WERI-Rb-1 (cell line): ENCODE data around the gene TSSK3.

Experiments used
- DNase-seq: peaks from one replicate; pipeline ENCODE4 v3.0.0-alpha.2; 2020
- H3K27ac ChIP-seq: fragments of 250-450 bp; sonication (Bioruptor Pico); 2 replicates; pipeline ENCODE4 v1.5.1; 2020; ENCODE audit warnings: mild to moderate bottlenecking, moderate library complexity
- H3K27me3 ChIP-seq: fragments of 250-450 bp; sonication (Bioruptor Pico); 2 replicates; pipeline ENCODE4 v1.5.1; 2021; ENCODE audit warnings: mild to moderate bottlenecking, low read depth, moderate library complexity; ENCODE audit not compliant: insufficient read depth, severe bottlenecking
- H3K36me3 ChIP-seq: fragments of 250-450 bp; sonication (Bioruptor Pico); 2 replicates; pipeline ENCODE4 v1.5.1; 2020; ENCODE audit warnings: mild to moderate bottlenecking, moderate library complexity
- H3K4me3 ChIP-seq: 2 replicates; pipeline ENCODE4 v1.5.1; 2011; ENCODE audit warnings: low read depth, mild to moderate bottlenecking, control low read depth, low read length
- H3K9me3 ChIP-seq: fragments of 250-450 bp; sonication (Bioruptor Pico); 2 replicates; pipeline ENCODE4 v1.5.1; 2021; ENCODE audit warnings: mild to moderate bottlenecking, moderate library complexity; ENCODE audit not compliant: severe bottlenecking
- TF ChIP-seq, protein P1 (sequence below): IDR thresholded peaks from 2 replicates; pipeline ENCODE4 v1.5.1; 2011; ENCODE audit warnings: low read depth, mild to moderate bottlenecking, control low read depth, inconsistent platforms, low read length

TSSK3 gene

DNA sequence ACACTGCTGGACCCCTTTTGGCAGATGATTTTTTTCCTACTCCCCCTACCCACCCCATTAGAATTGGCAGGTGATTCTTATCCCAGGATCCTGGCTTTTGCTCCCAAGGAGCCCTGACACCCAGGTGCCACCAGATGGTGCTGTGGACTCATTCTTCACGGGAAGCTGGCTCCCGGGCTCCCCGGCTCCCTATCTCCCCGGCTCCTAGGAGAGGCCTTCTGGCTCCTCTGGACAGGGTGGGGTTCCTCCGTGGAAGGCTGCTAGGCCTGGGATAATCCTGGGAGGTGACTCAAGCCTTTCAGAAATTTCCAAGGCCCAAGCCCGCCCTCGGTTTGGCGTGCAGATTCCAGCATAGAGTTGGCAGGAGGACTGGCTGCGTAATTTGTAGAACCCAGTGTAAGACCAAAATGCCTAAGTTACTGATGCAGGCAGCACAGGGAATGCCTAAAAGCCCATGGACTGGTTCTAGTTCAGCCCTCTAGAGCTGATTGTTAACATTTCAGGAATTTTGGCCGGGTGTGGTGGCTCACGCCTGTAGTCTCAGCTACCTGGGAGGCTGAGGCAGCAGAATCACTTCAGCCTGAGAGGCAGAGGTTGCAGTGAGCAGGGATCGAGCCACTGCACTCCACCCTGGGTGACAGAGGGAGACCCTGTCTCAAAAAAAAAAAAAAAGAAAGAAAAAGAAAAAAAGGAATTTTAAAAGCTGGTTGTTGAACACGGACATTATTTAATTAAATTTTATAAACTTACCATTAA lies 38.7 kb downstream of the TSSK3 start:
- Histone ChIP-seq H3K27ac (peak overlapping the region; percentile 65), H3K27me3 (no peaks in the 10 kb centered on the region), H3K9me3 (no peaks in the 10 kb centered on the region), H3K36me3 (no peaks in the 10 kb centered on the region), H3K4me3 (no peak overlapping the region)
- peak; percentile 95 for DNase-seq
- TF ChIP-seq, protein P1, sequence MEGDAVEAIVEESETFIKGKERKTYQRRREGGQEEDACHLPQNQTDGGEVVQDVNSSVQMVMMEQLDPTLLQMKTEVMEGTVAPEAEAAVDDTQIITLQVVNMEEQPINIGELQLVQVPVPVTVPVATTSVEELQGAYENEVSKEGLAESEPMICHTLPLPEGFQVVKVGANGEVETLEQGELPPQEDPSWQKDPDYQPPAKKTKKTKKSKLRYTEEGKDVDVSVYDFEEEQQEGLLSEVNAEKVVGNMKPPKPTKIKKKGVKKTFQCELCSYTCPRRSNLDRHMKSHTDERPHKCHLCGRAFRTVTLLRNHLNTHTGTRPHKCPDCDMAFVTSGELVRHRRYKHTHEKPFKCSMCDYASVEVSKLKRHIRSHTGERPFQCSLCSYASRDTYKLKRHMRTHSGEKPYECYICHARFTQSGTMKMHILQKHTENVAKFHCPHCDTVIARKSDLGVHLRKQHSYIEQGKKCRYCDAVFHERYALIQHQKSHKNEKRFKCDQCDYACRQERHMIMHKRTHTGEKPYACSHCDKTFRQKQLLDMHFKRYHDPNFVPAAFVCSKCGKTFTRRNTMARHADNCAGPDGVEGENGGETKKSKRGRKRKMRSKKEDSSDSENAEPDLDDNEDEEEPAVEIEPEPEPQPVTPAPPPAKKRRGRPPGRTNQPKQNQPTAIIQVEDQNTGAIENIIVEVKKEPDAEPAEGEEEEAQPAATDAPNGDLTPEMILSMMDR, result peak; percentile 76

DNA sequence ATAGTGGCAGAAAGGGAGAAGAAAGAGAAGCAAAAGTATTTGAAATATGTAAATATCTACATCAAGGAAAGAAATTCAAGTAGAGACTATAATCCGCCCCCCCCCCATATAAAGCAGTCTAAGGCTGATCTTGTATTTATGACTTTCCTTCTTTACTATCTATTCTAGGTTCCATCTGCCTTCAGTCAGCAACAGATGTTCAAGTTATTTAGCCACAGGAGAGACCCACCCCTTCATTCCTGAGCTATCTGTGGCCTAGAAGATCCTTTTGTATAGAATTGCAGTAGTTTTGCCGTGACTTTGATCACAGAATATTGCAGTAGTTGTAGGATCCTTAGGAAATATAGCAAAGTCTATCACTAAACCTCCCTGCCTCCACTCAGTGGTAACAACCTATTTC lies 42.6 kb downstream of the TSSK3 start:
- Histone ChIP-seq H3K4me3 (no peak overlapping the region), H3K36me3 (no peaks in the 10 kb centered on the region), H3K9me3 (no peaks in the 10 kb centered on the region), H3K27ac (no peak overlapping the region), H3K27me3 (no peaks in the 10 kb centered on the region)
- no peak for DNase-seq
- TF ChIP-seq, protein P1, result no peak

DNA sequence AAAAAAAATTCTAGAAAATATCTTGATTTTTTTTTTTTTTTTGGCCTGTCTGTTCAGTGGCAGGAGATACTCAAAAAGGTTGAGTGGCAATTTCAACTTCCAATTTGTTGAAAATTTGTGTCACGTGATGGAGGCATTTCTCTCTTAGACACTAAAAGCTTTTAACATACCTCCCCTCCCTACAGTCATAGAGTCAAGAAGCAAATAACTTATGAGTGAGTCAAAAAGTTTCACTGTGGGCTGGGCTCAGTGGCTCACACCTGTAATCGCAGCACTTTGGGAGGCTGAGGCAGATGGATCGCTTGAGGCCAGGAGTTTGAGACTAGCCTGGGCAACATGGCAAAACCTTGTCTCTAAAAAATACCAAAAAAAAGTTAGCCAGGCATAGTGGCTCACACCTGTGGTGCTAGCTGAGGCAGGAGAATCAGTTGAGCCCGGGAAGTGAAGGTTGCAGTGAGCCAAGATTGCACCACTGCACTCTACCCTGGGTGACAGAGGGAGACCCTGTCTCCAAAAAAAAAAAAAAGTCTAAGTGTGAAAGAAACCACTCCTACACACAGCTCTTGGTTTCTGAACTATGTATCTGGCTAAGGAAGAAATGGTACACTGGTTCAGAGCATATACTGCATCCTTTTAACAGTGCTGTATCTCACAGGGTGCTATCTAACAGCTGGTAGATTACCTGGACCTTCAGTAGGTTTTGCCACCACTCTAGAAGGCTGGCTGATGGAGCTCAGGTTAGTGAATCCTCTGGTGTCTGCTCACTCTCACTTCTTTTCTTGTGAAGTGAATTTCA lies 43.5 kb downstream of the TSSK3 start:
- Histone ChIP-seq H3K27ac (no peak overlapping the region), H3K4me3 (no peak overlapping the region), H3K27me3 (no peaks in the 10 kb centered on the region), H3K36me3 (no peaks in the 10 kb centered on the region), H3K9me3 (no peaks in the 10 kb centered on the region)
- TF ChIP-seq, protein P1, result no peak
- no peak for DNase-seq

DNA sequence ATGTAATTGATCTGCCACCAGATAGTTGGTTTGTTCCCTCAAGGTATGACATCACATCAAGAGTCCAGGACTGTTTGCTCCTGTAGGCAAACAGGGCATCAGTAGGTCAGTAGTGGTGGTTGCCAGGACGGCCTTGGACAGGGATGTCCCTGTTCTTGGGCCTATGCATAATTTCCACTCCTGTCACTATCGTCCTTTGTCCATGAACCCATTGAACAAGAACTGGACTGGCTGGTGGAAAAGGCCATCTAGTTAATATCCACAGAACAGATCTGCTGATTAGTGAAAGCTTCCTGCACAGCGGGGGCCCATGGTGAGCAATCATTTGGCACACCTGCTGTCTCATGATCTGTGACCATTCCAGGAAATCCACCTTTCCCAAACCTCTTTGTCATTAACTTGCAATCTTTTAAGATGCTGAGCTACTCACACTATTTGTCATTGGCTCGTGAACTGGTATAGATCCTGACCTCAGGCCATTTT lies 44.3 kb downstream of the TSSK3 start:
- Histone ChIP-seq H3K27ac (no peak overlapping the region), H3K4me3 (no peak overlapping the region), H3K36me3 (no peaks in the 10 kb centered on the region), H3K27me3 (no peaks in the 10 kb centered on the region), H3K9me3 (no peaks in the 10 kb centered on the region)
- TF ChIP-seq, protein P1, result no peak
- DNase-seq, result peak; percentile 44

DNA sequence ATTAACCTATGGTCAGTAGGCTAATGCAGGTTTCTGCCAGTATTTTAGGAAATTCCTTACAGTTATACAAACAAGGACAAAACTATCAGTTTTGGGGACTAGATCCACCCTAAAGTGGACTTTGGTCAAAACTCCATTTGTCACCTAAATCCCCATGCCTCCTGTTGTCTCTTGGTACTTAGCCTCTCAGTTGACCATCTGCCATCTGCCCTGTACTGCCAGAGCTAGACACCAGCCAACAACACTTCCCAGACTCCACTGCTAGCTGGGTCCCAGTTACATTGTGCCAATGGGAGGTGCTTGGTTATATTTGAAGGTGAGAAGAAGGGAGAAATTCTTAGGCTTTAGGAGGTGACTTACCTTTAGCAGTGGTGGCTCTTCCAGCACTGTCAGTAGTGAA lies 48.9 kb downstream of the TSSK3 start:
- Histone ChIP-seq H3K4me3 (no peak overlapping the region), H3K27ac (peak overlapping the region; percentile 30), H3K27me3 (no peaks in the 10 kb centered on the region), H3K9me3 (no peaks in the 10 kb centered on the region), H3K36me3 (no peaks in the 10 kb centered on the region)
- peak; percentile 59 for DNase-seq
- TF ChIP-seq, protein P1, result no peak
